Measurements from ENCODE around the gene ARF3.

- no peak for TF ChIP-seq EZH2 (IDR thresholded peaks at IDR 0.05)
- TF ChIP-seq POLR2AphosphoS5 (IDR thresholded peaks at IDR 0.05; ENCODE audit: borderline replicate concordance, low read depth, low read length), result no peak
- no peak for TF ChIP-seq FOXP2 (optimal IDR thresholded peaks at IDR 0.05; ENCODE audit: control extremely low read depth, extremely low read length, insufficient read depth)
These were observed 20.3 kb upstream of the ARF3 start for GRCh38 chr12:48977290-48978281.

Data from SK-N-MC (cell line).